Activated CD4-positive, alpha-beta memory T cell treated with anti-CD3 and anti-CD28 coated beads, Interleukin-2, amount 10 ng/mL, durations not matched to agents 7 days and 5 days (primary cell): ENCODE results near the gene CTDSP1. TPM values are rescaled to one million over a fixed set of nuclear protein-coding genes. Genes with fewer than 3 reads are reported as not detected.

Experiments
- CTCF ChIA-PET: fragments of 350-600 bp; sonication (Branson Sonifier 250); formaldehyde crosslinking; loops from one replicate; lab custom pipeline; 2021; ENCODE audit warnings: antibody characterized with exemption, inconsistent platforms; lab: Charles Lee
- POLR2A ChIA-PET: fragments of 350-600 bp; sonication (Branson Sonifier 250); formaldehyde crosslinking; loops from one replicate; lab custom pipeline; 2021; ENCODE audit warnings: antibody characterized with exemption; lab: Charles Lee
- DNase-seq: peaks from one replicate; pipeline ENCODE4 v3.0.0-alpha.2; 2020
- H3K27ac Mint-ChIP-seq: one replicate; pipeline ENCODE4 v1.8.0; 2021; ENCODE audit warnings: mild to moderate bottlenecking, mixed read lengths
- H3K27me3 Mint-ChIP-seq: one replicate; pipeline ENCODE4 v1.8.0; 2021; ENCODE audit warnings: mixed read lengths
- H3K36me3 Mint-ChIP-seq: one replicate; pipeline ENCODE4 v1.8.0; 2021; ENCODE audit warnings: low read depth, mixed read lengths
- H3K4me1 Mint-ChIP-seq: one replicate; pipeline ENCODE4 v1.8.0; 2021; ENCODE audit warnings: mixed read lengths
- H3K4me3 Mint-ChIP-seq: one replicate; pipeline ENCODE4 v1.8.0; 2021; ENCODE audit warnings: mild to moderate bottlenecking, mixed read lengths
- H3K9me3 Mint-ChIP-seq: one replicate; pipeline ENCODE4 v1.8.0; 2021; ENCODE audit warnings: mixed read lengths
- total RNA-seq, 2 experiments: library from RNA; stranded (reverse); gene quantifications; one replicate each; pipeline ENCODE4 v1.2.3, GENCODE V29; 2021

Gene CTDSP1, protein sequence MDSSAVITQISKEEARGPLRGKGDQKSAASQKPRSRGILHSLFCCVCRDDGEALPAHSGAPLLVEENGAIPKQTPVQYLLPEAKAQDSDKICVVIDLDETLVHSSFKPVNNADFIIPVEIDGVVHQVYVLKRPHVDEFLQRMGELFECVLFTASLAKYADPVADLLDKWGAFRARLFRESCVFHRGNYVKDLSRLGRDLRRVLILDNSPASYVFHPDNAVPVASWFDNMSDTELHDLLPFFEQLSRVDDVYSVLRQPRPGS
- 100 to 1,000 TPM; 203 to 205 TPM for total RNA-seq

DNA sequence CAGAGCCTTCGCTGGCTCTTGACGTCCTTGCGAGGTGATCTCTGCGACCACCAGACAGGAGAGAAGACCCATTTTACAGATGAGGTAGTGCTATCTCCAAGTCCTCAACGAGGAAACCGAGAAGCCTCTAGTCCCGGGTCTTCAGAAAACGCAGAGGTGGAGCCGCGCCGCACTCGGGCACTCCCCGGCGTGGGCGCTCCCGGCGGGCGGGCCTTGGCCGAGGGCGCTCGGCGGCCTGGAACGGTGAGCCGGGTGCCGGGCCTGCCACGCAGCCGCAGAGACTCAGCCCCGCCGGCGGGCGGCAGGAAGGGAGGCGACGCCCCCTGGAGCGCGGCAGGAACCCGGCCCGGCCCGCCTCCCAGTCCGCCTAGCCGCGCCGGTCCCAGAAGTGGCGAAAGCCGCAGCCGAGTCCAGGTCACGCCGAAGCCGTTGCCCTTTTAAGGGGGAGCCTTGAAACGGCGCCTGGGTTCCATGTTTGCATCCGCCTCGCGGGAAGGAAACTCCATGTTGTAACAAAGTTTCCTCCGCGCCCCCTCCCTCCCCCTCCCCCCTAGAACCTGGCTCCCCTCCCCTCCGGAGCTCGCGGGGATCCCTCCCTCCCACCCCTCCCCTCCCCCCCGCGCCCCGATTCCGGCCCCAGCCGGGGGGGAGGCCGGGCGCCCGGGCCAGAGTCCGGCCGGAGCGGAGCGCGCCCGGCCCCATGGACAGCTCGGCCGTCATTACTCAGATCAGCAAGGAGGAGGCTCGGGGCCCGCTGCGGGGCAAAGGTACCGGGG is at the start of gene CTDSP1:
Gene CTDSP1 (plus strand): TSS at position 478 of the 776 bp plus-strand sequence. CDS start 223 bp downstream, at position 701.
- Mint-ChIP-seq H3K27ac (peak within 1 kb of the TSS; percentile 93), H3K4me1 (peaks cover 55% of the 10 kb centered on the region), H3K36me3 (peaks cover 39% of the 10 kb centered on the region), H3K4me3 (peak within 1 kb of the TSS; percentile 95), H3K9me3 (no peaks in the 10 kb centered on the region), H3K27me3 (no peaks in the 10 kb centered on the region)
- ChIA-PET CTCF (interaction anchor here (0.7 to 1.7 kb wide), 3 partner anchors 107 to 130 kb away, joined by 3 to 9 read pairs (median 3); partner anchors contain the start of genes AAMP, PNKD and TMBIM1), POLR2A (interaction anchor here (0.7 to 3.3 kb wide), 11 partner anchors 9 to 854 kb away, joined by 3 to 29 read pairs (median 4); partner anchors contain the start of genes CATIP, TMBIM1 and TUBA4A)
- DNase-seq = peak; percentile 96

DNA sequence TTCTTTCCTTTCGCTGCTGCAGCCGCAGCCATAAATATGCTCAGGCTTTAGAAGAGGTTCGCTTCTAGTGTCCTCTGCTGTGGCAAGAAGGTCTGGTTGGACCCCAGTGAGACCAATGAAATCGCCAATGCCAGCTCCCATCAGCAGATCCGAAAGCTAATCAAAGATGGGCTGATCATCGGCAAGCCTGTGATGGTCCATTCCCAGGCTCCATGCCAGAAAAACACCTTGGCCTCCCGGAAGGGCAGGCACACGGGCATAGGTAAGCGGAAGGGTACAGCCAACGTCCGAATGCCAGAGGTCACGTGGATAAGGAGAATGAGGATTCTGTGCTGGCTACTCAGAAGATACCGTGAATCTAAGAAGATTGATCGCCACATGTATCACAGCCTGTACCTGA is 45.6 kb upstream of the CTDSP1 start:
- Mint-ChIP-seq H3K9me3 (peaks cover 13% of the 10 kb centered on the region), H3K27ac (no peak overlapping the region), H3K36me3 (peaks cover 4% of the 10 kb centered on the region), H3K4me1 (no peaks in the 10 kb centered on the region), H3K27me3 (peaks cover 7% of the 10 kb centered on the region), H3K4me3 (no peak overlapping the region)
- ChIA-PET CTCF (interaction anchor here (5.5 kb wide), 1 partner anchor 82 kb away, joined by 52 read pairs; the partner anchor contains the start of genes AAMP and PNKD), POLR2A (no interaction called here)
- DNase-seq = no peak

DNA sequence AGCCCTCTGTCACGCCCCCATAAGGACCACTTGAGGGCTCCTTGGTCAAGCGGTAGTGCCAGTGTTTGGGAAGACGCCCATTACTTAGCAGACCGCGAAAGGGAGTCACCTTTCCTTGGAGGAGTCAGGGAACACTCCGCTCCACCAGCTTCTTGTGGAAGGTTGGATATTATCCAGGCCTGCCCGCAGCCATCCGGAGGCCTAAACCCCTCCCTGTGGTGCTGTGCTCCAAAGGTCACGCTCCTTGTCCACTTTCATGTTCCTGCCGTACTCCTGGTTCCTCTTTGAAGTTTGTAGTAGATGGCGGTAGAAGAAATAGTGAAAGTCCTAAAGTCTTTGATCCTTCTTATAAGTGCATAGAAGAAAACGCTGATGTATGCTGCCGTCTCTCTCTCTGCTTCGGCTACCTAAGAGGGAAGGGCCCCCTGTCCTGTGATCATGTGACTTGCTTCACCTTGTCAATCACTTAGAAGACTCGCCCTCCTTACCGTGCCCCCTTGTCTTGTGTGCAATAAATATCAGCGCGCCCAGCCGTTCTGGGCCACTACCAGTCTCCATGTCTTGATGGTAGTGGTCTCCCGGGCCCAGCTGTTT is 44.7 kb upstream of the CTDSP1 start:
- POLR2A ChIA-PET = interaction anchor here (1.2 to 1.5 kb wide), 2 partner anchors 41 to 69 kb away, joined by 3 read pairs; no protein-coding TSS in a partner anchor
- CTCF ChIA-PET = interaction anchor here (0.6 to 5.5 kb wide), 10 partner anchors 11 to 414 kb away, joined by 3 to 52 read pairs (median 8); partner anchors contain the start of genes AAMP and PNKD
- DNase-seq = no peak
- peaks cover 10% of the 10 kb centered on the region for H3K9me3 Mint-ChIP-seq
- no peaks in the 10 kb centered on the region for H3K4me1 Mint-ChIP-seq
- peaks cover 7% of the 10 kb centered on the region for H3K27me3 Mint-ChIP-seq
- peaks cover 4% of the 10 kb centered on the region for H3K36me3 Mint-ChIP-seq
- no peak overlapping the region for H3K4me3 Mint-ChIP-seq
- no peak overlapping the region for H3K27ac Mint-ChIP-seq

DNA sequence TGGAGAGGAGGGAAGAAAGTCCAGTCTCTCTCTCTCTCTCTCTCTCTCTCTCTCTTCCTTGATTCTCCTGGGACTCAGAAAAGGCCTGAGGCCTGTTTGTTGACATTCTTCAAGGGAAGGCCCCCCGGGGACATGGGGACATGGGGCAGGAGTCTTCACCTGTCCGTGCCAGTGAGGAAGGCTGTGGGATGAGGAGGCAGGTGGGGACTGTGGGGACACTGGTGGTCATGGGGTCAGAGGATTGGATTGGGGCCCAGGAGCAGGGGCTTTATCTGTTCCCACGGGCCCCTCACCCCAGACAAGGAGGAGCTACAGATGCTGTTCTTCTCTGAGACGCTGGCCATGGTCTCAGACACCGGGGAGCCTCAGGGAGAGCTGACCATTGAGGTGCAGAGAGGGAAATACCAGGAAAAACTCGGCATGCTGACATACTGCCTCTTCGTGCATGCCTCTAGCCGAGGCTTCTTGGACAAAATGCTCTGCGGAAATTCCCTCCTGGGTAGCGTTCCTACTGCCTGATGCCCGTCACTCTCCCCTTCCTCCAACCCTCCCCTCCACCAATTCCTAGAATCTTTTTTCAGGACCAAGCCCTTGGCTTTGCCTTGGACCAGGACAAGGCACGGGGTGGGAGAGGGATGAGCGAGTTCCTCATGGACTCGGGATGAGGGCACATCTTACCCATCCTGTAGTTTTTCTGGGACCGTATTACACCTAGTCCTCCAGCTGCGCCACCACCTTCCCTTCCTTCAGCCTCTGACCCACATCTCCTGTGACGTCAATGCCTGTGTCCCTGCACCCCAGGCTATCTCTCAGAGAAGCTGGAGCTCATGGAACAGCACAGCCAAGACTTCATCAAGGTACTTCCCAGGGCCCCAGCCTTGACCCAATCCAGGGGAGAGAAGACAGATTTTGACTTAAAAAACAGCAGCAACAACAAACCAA is 42.2 kb upstream of the CTDSP1 start:
- POLR2A ChIA-PET = interaction anchor here (1.0 to 2.2 kb wide), 4 partner anchors 11 to 86 kb away, joined by 3 to 7 read pairs (median 3); no protein-coding TSS in a partner anchor
- no peak overlapping the region for H3K4me3 Mint-ChIP-seq
- CTCF ChIA-PET = interaction anchor here (0.7 to 5.5 kb wide), 18 partner anchors 10 to 190 kb away, joined by 3 to 52 read pairs (median 9); partner anchors contain the start of genes AAMP, CXCR1 and PNKD
- no peaks in the 10 kb centered on the region for H3K4me1 Mint-ChIP-seq
- no peaks in the 10 kb centered on the region for H3K9me3 Mint-ChIP-seq
- H3K27me3 Mint-ChIP-seq = peaks cover 5% of the 10 kb centered on the region
- no peak for DNase-seq
- no peaks in the 10 kb centered on the region for H3K36me3 Mint-ChIP-seq
- no peak overlapping the region for H3K27ac Mint-ChIP-seq

DNA sequence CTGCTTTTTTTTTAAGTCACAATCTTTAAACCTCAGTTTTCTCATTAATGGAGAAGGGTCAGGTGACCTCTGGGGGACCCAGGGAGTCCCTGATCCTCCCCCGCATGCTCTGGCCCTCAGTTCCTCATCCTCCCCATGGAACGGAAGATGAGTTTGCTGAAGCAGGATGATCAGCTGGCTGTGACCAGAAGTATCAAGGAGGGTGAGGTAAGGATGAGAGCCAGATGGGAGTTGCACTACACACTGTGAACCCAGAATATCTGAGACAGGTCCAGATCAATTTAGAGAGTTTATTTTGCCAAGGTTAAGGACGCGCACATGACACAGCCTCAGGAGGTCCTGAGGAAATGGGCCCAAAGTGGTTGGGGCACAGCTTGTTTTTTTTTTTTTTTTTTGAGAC is 39.2 kb upstream of the CTDSP1 start:
- CTCF ChIA-PET = interaction anchor here (1.1 to 1.7 kb wide), 2 partner anchors 19 to 26 kb away, joined by 3 read pairs; no protein-coding TSS in a partner anchor

DNA sequence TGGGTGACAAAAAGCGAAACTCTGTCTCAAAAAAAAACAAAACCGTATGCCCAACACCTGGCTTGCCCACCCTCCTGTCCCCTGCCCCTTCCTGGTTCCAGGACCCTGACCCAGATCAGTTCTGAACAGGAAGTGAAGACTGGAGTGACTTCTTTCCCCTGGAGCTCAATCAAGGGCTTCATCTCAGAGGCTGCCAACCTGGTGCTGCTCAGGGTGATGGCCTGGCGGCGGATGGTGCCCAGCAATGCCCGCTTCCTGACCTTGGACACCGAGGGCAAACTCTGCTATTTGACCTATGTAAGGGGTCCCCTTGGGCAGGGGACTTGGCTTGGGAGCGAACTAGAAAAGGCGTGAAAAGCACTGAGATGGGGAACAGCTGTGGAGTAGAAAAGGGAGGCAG is 37.1 kb upstream of the CTDSP1 start:
- Mint-ChIP-seq H3K36me3 (no peaks in the 10 kb centered on the region), H3K27ac (no peak overlapping the region), H3K27me3 (peaks cover 6% of the 10 kb centered on the region), H3K4me1 (peaks cover 15% of the 10 kb centered on the region), H3K9me3 (peaks cover 5% of the 10 kb centered on the region), H3K4me3 (no peak overlapping the region)
- ChIA-PET POLR2A (no interaction called here), CTCF (interaction anchor here (1.6 kb wide), 1 partner anchor 10 kb away, joined by 4 read pairs; no protein-coding TSS in a partner anchor)
- no peak for DNase-seq

More for the DNA sequence above, 39.2 kb upstream of the CTDSP1 start:
- no peak overlapping the region for H3K27ac Mint-ChIP-seq
- no peak for DNase-seq
- H3K27me3 Mint-ChIP-seq = peaks cover 6% of the 10 kb centered on the region
- no peak overlapping the region for H3K4me3 Mint-ChIP-seq
- peaks cover 3% of the 10 kb centered on the region for H3K4me1 Mint-ChIP-seq
- POLR2A ChIA-PET = interaction anchor here (1.2 kb wide), 1 partner anchor 36 kb away, joined by 3 read pairs; no protein-coding TSS in a partner anchor
- no peaks in the 10 kb centered on the region for H3K9me3 Mint-ChIP-seq
- H3K36me3 Mint-ChIP-seq = no peaks in the 10 kb centered on the region

DNA sequence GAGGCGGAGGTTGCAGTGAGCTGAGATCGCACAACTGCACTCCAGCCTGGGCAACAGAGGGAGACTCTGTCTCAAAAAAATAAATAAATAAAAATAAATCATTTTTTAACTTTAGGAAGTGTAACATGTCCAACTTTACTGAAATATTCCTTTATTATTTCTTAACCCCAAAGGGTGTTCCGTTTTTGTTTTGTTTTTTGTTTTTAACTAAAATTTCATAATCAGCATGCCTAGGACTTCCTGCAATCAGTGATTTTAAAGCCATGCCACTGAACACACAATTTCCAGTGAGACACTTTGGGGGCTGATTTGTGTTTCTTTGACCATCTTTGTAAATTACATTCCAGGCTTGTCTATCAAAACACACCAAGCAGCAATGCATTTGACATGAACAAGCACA is 35.9 kb upstream of the CTDSP1 start:
- no peak for DNase-seq
- H3K9me3 Mint-ChIP-seq = peaks cover 5% of the 10 kb centered on the region
- ChIA-PET CTCF (no interaction called here), POLR2A (no interaction called here)
- H3K27ac Mint-ChIP-seq = no peak overlapping the region
- peaks cover 6% of the 10 kb centered on the region for H3K27me3 Mint-ChIP-seq
- H3K4me3 Mint-ChIP-seq = no peak overlapping the region
- peaks cover 24% of the 10 kb centered on the region for H3K4me1 Mint-ChIP-seq
- H3K36me3 Mint-ChIP-seq = no peaks in the 10 kb centered on the region

DNA sequence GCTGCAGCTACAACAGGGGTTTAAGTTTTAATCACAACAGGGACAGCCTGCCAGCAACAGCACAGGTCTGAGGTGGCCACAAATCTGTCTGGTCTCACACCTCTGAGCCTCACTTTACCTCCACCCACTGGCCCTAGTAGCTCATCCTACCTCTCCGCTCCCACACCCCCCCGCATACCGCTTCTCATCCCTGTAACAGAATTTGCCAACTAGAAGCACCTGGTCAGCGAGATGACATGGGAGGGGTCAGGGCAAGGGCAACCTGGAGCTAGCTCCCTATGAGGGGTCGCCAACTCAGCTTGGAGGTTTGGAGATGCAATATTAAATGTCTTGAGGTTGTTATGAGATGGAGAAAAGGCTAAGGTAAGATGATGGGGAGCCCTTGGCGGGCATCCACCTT is 35.5 kb upstream of the CTDSP1 start:
- no peaks in the 10 kb centered on the region for H3K36me3 Mint-ChIP-seq
- H3K27ac Mint-ChIP-seq = no peak overlapping the region
- no peak for DNase-seq
- peaks cover 5% of the 10 kb centered on the region for H3K9me3 Mint-ChIP-seq
- ChIA-PET CTCF (interaction anchor here (0.7 kb wide), 1 partner anchor 91 kb away, joined by 3 read pairs; no protein-coding TSS in a partner anchor), POLR2A (no interaction called here)
- H3K27me3 Mint-ChIP-seq = peaks cover 6% of the 10 kb centered on the region
- no peak overlapping the region for H3K4me3 Mint-ChIP-seq
- H3K4me1 Mint-ChIP-seq = peaks cover 27% of the 10 kb centered on the region

DNA sequence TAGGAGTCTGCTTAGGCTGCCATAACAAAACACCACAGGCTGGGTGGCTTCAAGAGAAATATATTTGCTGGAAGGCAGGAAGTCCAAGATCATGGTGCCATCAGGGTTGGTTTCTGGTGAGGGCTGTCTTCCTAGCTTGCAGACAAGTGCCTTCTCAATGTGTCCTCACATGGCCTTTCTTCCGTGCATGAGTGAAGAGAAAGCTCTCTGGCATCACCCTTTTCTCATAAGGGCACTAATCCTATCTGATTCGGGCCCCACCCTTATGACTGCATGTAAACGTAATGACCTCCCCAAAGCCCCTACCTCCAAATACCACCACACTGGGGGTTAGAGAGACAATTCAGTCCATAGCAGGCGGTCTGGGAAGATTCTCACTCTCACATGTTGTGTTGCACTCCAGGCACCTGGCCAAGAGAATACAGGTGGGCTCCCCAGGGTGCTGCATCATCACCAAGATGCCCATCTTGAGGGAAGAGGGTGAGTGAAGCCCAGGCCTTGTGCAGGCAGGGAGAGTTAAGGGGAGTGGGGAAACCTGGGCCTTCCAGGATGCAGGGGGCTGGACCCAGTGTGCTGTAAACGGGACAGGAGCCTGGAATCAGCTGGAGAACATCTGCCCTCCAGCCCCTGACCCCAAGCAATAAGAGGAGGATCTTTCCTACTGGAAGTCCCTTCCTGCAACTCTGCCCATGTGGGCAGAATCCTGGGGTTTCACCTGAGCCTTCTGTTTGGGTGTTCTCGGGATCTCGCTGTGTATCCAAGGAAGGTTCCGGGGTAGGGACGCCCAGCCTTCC is 32.9 kb upstream of the CTDSP1 start:
- ChIA-PET CTCF (interaction anchor here (1.0 to 1.9 kb wide), 4 partner anchors 10 to 95 kb away, joined by 3 to 10 read pairs (median 4); partner anchors contain the start of gene CATIP), POLR2A (interaction anchor here (0.7 to 1.5 kb wide), 5 partner anchors 11 to 109 kb away, joined by 3 to 6 read pairs (median 4); partner anchors contain the start of genes CATIP and CTDSP1)
- H3K36me3 Mint-ChIP-seq = no peaks in the 10 kb centered on the region
- no peak for DNase-seq
- H3K4me3 Mint-ChIP-seq = peak overlapping the region; percentile 77
- peaks cover 5% of the 10 kb centered on the region for H3K9me3 Mint-ChIP-seq
- peaks cover 7% of the 10 kb centered on the region for H3K27me3 Mint-ChIP-seq
- peaks cover 35% of the 10 kb centered on the region for H3K4me1 Mint-ChIP-seq
- peak overlapping the region; percentile 61 for H3K27ac Mint-ChIP-seq

DNA sequence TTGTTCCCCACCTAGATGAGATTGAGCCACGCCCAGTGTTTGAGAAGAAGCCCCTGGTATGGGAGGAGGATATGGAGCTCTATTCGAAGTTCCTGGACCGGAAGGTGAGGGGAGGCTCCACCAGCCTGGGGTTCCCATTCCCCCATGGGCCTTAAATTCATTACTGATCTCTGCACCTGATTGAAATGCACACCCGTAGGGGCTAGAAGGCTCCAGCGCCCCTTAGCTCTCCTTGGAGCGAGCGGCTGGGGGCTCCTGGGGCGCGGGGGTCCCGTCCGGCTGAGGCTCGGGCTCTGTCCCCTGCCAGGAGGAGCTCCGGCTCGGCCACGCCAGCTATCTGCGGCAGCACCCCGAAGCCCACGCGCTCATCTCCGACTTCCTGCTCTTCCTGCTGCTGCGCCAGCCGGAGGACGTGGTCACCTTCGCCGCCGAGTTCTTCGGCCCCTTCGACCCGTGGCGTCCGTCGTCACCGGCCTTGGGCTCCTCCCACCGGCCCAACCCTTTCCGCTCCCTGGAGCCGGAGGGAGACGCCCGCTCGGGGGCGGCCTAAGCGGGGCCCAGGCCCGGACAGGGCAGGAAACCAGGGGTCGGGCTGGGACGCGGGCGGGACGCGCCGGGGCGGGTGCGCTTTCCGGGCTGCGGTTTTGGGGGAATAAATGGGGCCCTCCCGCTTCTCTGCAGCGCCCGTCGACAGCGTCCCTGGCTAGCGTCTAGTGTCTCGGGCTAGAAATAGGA is 32.1 kb upstream of the CTDSP1 start:
- H3K27ac Mint-ChIP-seq = peak overlapping the region; percentile 74
- peak overlapping the region; percentile 77 for H3K4me3 Mint-ChIP-seq
- H3K36me3 Mint-ChIP-seq = no peaks in the 10 kb centered on the region
- ChIA-PET CTCF (interaction anchor here (1.0 to 1.9 kb wide), 4 partner anchors 11 to 96 kb away, joined by 3 to 10 read pairs (median 4); partner anchors contain the start of gene CATIP), POLR2A (interaction anchor here (0.7 to 1.5 kb wide), 7 partner anchors 11 to 109 kb away, joined by 3 to 6 read pairs (median 4); partner anchors contain the start of genes CATIP and CTDSP1)
- H3K27me3 Mint-ChIP-seq = peaks cover 7% of the 10 kb centered on the region
- H3K9me3 Mint-ChIP-seq = peaks cover 5% of the 10 kb centered on the region
- DNase-seq = peak; percentile 82
- peaks cover 35% of the 10 kb centered on the region for H3K4me1 Mint-ChIP-seq
